Left ventricle myocardium inferior (tissue), 1 donor: ENCODE measurements around the gene NCK2. TPM values are rescaled to one million over a fixed set of nuclear protein-coding genes. Genes with fewer than 3 reads are reported as not detected.

Source experiments
- DNase-seq: peaks from one replicate; pipeline ENCODE4 v3.0.0-alpha.2; 2020
- H3K27ac ChIP-seq: fragments of 200-600 bp; replicated peaks from 2 replicates; pipeline ENCODE4 v1.8.0; 2021
- H3K27me3 ChIP-seq: fragments of 200-600 bp; 2 replicates; pipeline ENCODE4 v1.8.0; 2021; ENCODE audit warnings: low read depth
- H3K36me3 ChIP-seq: fragments of 200-600 bp; 2 replicates; pipeline ENCODE4 v1.8.0; 2021
- H3K4me1 ChIP-seq: fragments of 200-600 bp; 2 replicates; pipeline ENCODE4 v1.8.0; 2021
- H3K4me3 ChIP-seq: fragments of 200-600 bp; 2 replicates; pipeline ENCODE4 v1.8.0; 2021; ENCODE audit warnings: mild to moderate bottlenecking, moderate library complexity
- H3K9me3 ChIP-seq: fragments of 200-600 bp; replicated peaks from 2 replicates; pipeline ENCODE4 v1.8.0; 2021
- intact Hi-C: fragments of 100-400 bp; cut with micrococcal nuclease; formaldehyde crosslinking; loops from one replicate; pipeline ENCODE4 v1.11.0; 2022
- total RNA-seq: library from RNA; stranded (reverse); fragmentation: NEBNext Ultra II Directional; extraction: Animal tissue kit (Norgen Biotek cat#: 25700); gene quantifications from one replicate; pipeline ENCODE4 v1.2.1, GENCODE V29; 2021
- TF ChIP-seq, protein P1 (sequence below): fragments of 200-600 bp; IDR thresholded peaks from 2 replicates; pipeline ENCODE4 v1.8.0; 2021; ENCODE audit warnings: antibody characterized with exemption, mild to moderate bottlenecking, borderline replicate concordance
- donor health status: DM: no; HTN: yes; CAD: no; lungs with severe emphysema.

Gene NCK2
- total RNA-seq, 1 donor from 2014 or later = 24.7 TPM

DNA sequence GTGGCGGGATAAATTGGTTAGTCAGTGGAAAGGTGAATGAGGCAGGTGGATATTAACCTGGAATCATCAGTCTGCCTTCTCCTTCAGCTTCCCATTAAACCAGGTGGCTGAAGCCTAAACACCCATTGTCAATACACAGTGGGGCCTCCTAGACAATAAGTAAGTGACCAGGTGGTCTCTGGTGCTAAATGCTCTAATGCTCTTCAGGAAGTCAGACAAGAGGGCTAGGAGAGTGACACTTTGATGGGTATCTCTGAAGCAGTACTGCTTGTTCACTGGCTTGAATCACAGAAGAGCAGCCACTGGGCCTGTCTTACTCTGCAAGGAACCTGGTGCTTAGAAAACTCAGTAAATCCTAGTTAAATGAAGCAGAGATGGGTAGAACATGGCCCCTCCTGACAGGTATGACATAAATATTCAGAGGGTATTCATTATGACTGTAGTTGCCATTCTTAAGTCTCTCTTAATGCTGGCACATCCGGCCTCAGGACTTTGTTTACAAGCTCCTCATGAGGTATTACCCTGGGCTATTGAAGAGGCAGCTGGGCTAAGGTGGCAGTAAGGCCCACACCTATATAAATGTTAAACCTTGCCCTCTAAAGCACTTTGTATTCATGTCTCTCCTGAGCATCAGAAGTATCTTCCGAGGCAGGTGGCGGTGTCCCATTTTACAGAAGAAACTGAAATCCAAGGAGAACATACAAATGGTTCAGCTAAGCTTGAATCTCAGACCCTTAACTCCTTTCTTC lies 104.9 kb downstream of the NCK2 start:
- H3K36me3 ChIP-seq = no peaks in the 10 kb centered on the region
- no peaks in the 10 kb centered on the region for H3K9me3 ChIP-seq
- intact Hi-C loops = no loop called here
- no peak overlapping the region for H3K4me3 ChIP-seq
- TF ChIP-seq, protein P1, sequence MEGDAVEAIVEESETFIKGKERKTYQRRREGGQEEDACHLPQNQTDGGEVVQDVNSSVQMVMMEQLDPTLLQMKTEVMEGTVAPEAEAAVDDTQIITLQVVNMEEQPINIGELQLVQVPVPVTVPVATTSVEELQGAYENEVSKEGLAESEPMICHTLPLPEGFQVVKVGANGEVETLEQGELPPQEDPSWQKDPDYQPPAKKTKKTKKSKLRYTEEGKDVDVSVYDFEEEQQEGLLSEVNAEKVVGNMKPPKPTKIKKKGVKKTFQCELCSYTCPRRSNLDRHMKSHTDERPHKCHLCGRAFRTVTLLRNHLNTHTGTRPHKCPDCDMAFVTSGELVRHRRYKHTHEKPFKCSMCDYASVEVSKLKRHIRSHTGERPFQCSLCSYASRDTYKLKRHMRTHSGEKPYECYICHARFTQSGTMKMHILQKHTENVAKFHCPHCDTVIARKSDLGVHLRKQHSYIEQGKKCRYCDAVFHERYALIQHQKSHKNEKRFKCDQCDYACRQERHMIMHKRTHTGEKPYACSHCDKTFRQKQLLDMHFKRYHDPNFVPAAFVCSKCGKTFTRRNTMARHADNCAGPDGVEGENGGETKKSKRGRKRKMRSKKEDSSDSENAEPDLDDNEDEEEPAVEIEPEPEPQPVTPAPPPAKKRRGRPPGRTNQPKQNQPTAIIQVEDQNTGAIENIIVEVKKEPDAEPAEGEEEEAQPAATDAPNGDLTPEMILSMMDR = no peak
- H3K27me3 ChIP-seq = no peaks in the 10 kb centered on the region
- no peak overlapping the region for H3K27ac ChIP-seq
- no peak for DNase-seq
- no peaks in the 10 kb centered on the region for H3K4me1 ChIP-seq

DNA sequence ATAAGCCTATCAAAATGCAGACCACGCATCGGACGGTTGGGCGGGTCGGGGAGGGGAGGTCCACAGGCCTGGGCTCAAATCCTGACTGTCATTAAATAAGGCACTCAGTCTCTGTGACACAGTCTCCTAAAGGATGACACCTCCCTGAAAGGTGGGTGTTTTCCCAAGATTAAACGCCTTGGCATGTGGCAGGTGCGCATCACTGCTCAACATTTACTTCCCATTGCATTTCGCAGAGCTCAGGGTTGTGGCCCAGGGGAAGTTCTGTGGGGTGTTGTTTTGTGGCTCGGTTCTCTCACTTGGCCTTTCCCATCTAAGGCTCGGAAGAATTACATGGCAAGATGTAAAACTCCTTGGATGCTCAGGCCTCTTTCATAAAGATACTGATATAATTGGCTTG lies 107.4 kb downstream of the NCK2 start:
- TF ChIP-seq, protein P1 = no peak
- intact Hi-C loops = no loop called here

GRCh38 chr2:105853354-105854088 lies 108.8 kb downstream of the NCK2 start:
- no peak overlapping the region for H3K4me3 ChIP-seq
- no peak overlapping the region for H3K27ac ChIP-seq
- no peaks in the 10 kb centered on the region for H3K4me1 ChIP-seq
- TF ChIP-seq, protein P1 = no peak
- DNase-seq = no peak
- peaks cover 11% of the 10 kb centered on the region for H3K36me3 ChIP-seq
- H3K27me3 ChIP-seq = no peaks in the 10 kb centered on the region
- intact Hi-C loops = no loop called here
- H3K9me3 ChIP-seq = no peaks in the 10 kb centered on the region

More for the DNA sequence above, 107.4 kb downstream of the NCK2 start:
- H3K27me3 ChIP-seq = no peaks in the 10 kb centered on the region
- H3K36me3 ChIP-seq = peaks cover 11% of the 10 kb centered on the region
- DNase-seq = no peak
- no peak overlapping the region for H3K4me3 ChIP-seq
- no peaks in the 10 kb centered on the region for H3K4me1 ChIP-seq
- H3K9me3 ChIP-seq = no peaks in the 10 kb centered on the region
- H3K27ac ChIP-seq = no peak overlapping the region

- intact Hi-C loops = no loop called here
- H3K4me1 ChIP-seq = no peaks in the 10 kb centered on the region
These were observed 110.3 kb downstream of the NCK2 start for GRCh38 chr2:105854972-105855371.

GRCh38 chr2:105856581-105856980 lies 111.9 kb downstream of the NCK2 start:
- TF ChIP-seq, protein P1 = no peak
- H3K27ac ChIP-seq = no peak overlapping the region

More at GRCh38 chr2:105854972-105855371, 110.3 kb downstream of the NCK2 start:
- Histone ChIP-seq H3K36me3 (peaks cover 11% of the 10 kb centered on the region), H3K27ac (no peak overlapping the region), H3K4me3 (no peak overlapping the region), H3K27me3 (no peaks in the 10 kb centered on the region), H3K9me3 (no peaks in the 10 kb centered on the region)
- no peak for DNase-seq
- TF ChIP-seq, protein P1 = no peak

More at GRCh38 chr2:105856581-105856980, 111.9 kb downstream of the NCK2 start:
- H3K9me3 ChIP-seq = no peaks in the 10 kb centered on the region
- intact Hi-C loops = no loop called here
- no peaks in the 10 kb centered on the region for H3K27me3 ChIP-seq
- no peak for DNase-seq
- H3K4me1 ChIP-seq = no peaks in the 10 kb centered on the region
- no peak overlapping the region for H3K4me3 ChIP-seq
- H3K36me3 ChIP-seq = peaks cover 16% of the 10 kb centered on the region
